ENCODE measurements around the gene FAM98C.

- TF ChIP-seq CTCF (conservative IDR thresholded peaks at IDR 0.05; ENCODE audit: low read length) (no peak), EZH2phosphoT487 (IDR thresholded peaks at IDR 0.05; ENCODE audit: borderline replicate concordance, low read depth, low read length) (no peak)
Observed at GRCh38 chr19:38377052-38377451, 25.8 kb upstream of the FAM98C start.

All from OCI-LY7 (cell line).